ENCODE measurements around the gene OR2V1. TPM values are rescaled to one million over a fixed set of nuclear protein-coding genes. Genes with fewer than 3 reads are reported as not detected.
"Not testable (repeated sequence)": the region's sequence is repeated elsewhere in the genome, so short reads cannot be mapped to it uniquely, and the experiment has no call there.

Gene OR2V1
- total RNA-seq, 1 donor from 2014 or later = not detected

DNA sequence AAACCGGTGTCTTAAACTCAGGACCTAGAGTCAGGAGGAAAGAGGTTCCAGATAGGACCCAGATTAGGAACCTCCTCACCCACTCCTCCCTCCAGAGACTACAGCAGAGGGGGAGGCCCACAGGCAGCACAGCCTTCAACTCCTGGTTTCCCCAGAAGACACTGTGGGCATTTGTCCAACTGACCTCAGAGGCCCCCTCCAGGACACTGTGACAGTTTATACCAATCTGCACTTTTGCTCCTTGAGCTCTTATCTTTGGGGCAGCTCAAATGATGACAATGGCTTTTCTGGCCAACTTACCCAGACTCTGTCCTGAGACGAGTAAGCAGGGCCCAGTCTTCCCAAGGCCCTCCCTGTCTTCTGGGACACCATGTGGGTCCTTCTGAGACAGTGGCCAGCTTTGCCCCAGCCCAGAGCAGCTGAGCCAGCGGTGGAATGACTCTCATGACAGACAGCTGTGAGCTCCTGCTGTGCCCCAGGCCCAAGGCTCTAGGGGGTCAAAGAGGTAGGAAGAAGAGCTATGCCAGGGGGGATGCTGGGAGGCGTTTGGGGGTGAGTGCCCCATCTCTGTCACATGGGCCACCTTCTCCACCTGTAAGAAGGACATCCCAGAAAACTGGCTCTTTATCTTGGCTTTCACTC lies 30.7 kb upstream of the OR2V1 start:
- H3K36me3 Mint-ChIP-seq (ENCODE audit: low read depth) = no peaks in the 10 kb centered on the region
- DNase-seq (no peak), ATAC-seq (ENCODE audit: low read depth) (no peak)
- ChIA-PET CTCF (interaction anchor here (1.2 kb wide), 1 partner anchor 11 kb away, joined by 4 read pairs; no protein-coding TSS in a partner anchor), POLR2A (interaction anchor here (0.6 to 0.7 kb wide), 2 partner anchors 61 to 83 kb away, joined by 3 to 4 read pairs; no protein-coding TSS in a partner anchor)
- H3K27ac Mint-ChIP-seq = peak overlapping the region; percentile 53
- TF ChIP-seq, protein P1, sequence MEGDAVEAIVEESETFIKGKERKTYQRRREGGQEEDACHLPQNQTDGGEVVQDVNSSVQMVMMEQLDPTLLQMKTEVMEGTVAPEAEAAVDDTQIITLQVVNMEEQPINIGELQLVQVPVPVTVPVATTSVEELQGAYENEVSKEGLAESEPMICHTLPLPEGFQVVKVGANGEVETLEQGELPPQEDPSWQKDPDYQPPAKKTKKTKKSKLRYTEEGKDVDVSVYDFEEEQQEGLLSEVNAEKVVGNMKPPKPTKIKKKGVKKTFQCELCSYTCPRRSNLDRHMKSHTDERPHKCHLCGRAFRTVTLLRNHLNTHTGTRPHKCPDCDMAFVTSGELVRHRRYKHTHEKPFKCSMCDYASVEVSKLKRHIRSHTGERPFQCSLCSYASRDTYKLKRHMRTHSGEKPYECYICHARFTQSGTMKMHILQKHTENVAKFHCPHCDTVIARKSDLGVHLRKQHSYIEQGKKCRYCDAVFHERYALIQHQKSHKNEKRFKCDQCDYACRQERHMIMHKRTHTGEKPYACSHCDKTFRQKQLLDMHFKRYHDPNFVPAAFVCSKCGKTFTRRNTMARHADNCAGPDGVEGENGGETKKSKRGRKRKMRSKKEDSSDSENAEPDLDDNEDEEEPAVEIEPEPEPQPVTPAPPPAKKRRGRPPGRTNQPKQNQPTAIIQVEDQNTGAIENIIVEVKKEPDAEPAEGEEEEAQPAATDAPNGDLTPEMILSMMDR (IDR thresholded peaks at IDR 0.05) = no peak
- peak overlapping the region; percentile 75 for H3K4me3 Mint-ChIP-seq
- intact Hi-C loops (cut with micrococcal nuclease) = loop anchor here (5.0 kb wide), 2 partner anchors 101 to 359 kb away; partner anchors contain the start of genes MGAT1 and TRIM52
- H3K27me3 Mint-ChIP-seq = peaks cover 15% of the 10 kb centered on the region
- peaks cover 30% of the 10 kb centered on the region for H3K4me1 Mint-ChIP-seq
- peaks cover 5% of the 10 kb centered on the region for H3K9me3 Mint-ChIP-seq

DNA sequence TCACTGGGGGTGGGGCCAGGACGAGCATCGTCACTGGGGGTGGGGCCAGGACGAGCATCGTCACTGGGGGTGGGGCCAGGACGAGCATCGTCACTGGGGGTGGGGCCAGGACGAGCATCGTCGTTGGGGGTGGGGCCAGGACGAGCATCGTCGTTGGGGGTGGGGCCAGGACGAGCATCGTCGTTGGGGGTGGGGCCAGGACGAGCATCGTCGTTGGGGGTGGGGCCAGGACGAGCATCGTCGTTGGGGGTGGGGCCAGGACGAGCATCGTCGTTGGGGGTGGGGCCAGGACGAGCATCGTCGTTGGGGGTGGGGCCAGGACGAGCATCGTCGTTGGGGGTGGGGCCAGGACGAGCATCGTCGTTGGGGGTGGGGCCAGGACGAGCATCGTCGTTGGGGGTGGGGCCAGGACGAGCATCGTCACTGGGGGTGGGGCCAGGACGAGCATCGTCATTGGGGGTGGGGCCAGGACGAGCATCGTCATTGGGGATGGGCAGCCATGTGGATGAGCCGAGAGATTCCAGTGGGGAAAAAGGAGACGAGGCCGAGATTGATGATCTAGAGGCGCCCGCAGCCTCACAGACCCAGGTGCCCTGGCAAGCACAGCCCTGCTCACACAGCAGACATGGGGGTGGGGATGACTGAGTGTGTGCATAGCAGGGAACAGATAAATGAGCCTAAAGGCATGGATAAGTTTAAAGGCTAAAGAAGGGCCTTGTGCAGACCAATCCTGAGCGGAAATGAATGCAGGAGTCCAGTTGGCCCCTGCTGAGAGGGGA lies 30.0 kb upstream of the OR2V1 start:
- ATAC-seq (ENCODE audit: low read depth) (peak; percentile 23), DNase-seq (peak; percentile 42)
- H3K36me3 Mint-ChIP-seq (ENCODE audit: low read depth); H3K9me3 Mint-ChIP-seq: not testable (repeated sequence)
- peaks cover 10% of the 10 kb centered on the region for H3K27me3 Mint-ChIP-seq
- CTCF ChIA-PET = interaction anchor here (0.6 to 1.2 kb wide), 3 partner anchors 12 to 377 kb away, joined by 3 to 4 read pairs (median 3); no protein-coding TSS in a partner anchor
- H3K27ac Mint-ChIP-seq = peak overlapping the region; percentile 53
- H3K4me3 Mint-ChIP-seq = peak overlapping the region; percentile 75
- POLR2A ChIA-PET = interaction anchor here (0.7 to 1.1 kb wide), 2 partner anchors 63 to 83 kb away, joined by 3 read pairs; partner anchors contain the start of gene TRIM41
- intact Hi-C loops (cut with micrococcal nuclease) = loop anchor here (5.0 kb wide), 2 partner anchors 101 to 359 kb away; partner anchors contain the start of genes MGAT1 and TRIM52
- peaks cover 29% of the 10 kb centered on the region for H3K4me1 Mint-ChIP-seq

DNA sequence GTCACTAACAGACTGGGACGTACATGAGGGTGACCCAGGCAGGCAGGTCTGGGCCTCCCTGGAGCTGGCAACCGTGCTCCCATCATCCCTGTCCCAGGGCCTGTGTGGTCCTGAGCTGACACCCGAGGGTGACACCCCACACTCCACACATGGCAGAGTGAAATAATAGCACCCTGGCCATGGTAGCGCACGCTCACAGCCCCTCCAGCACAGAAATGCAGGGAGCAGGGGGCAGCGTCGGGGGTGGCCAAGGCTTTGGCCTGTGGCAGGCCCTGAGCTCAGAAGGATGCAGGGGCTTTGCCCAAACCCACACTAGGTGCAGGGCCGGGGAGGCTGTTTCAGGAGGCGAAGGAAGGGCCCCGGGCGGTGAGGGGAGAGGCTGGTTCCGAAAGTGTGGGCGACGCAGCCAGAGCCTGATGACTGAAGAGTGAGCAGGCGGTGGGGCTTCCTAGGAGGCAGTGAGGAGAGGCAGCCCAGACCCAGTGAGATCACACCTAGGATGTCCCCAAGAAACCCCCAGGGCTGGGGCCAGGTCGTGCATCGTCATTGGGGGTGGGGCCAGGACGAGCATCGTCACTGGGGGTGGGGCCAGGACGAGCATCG lies 29.3 kb upstream of the OR2V1 start:
- ChIA-PET POLR2A (interaction anchor here (0.7 to 1.1 kb wide), 3 partner anchors 63 to 356 kb away, joined by 3 read pairs; partner anchors contain the start of gene TRIM41), CTCF (interaction anchor here (0.6 to 1.0 kb wide), 3 partner anchors 9 to 376 kb away, joined by 3 read pairs; no protein-coding TSS in a partner anchor)
- Mint-ChIP-seq H3K4me3 (peak overlapping the region; percentile 73), H3K9me3 (peaks cover 4% of the 10 kb centered on the region), H3K36me3 (ENCODE audit: low read depth) (no peaks in the 10 kb centered on the region), H3K4me1 (peaks cover 29% of the 10 kb centered on the region), H3K27me3 (peaks cover 10% of the 10 kb centered on the region), H3K27ac (peak overlapping the region; percentile 80)
- TF ChIP-seq, protein P1 (IDR thresholded peaks at IDR 0.05) = no peak
- DNase-seq (peak; percentile 48), ATAC-seq (ENCODE audit: low read depth) (peak; percentile 84)
- intact Hi-C loops (cut with micrococcal nuclease) = loop anchor here (5.0 kb wide), 2 partner anchors 102 to 358 kb away; partner anchors contain the start of genes MGAT1 and TRIM52

DNA sequence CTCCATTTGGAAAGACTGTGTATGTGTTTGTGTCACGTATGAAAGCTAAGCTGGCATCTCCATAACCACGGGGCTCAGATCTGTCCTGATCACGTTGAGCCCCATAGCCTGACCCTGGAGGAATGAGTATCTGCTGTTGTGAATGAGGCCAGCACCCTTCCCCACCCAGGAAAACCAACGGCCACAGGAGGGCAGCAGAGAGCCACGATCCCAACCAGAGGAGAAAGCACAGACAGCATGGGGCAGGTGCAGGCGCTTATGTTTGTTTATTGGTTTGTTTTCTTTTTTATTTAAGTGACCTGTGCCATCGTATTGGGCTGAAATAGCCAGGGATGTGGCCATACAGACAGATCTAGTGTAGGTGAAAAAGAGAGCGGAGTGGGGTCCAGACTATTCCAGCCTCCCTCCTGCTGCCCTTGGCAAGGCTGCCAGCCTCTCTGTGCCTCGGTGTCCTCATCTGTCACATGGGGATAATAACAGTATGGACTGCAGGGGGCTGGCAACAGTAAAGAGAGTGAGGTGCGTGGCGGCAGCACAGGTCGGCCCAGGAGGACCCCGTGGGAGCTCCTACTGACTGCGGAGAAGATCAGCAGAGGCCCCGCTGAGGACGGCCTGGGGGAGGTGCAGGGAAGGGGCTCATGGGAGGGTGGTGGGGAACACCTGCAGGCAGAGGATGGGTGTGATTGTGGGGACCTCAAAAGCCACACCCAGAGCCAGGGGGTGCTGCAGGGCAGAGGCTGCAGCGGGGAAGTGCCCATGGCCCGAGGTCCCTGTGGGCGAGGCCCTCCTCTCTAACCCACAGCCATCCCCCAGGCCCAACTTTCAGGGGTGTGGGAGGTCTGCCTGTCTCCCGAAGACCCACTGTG lies 28.6 kb upstream of the OR2V1 start:
- peak overlapping the region; percentile 81 for H3K27ac Mint-ChIP-seq
- ChIA-PET POLR2A (interaction anchor here (0.7 to 1.1 kb wide), 3 partner anchors 64 to 356 kb away, joined by 3 read pairs; partner anchors contain the start of gene TRIM41), CTCF (interaction anchor here (0.7 to 1.0 kb wide), 2 partner anchors 9 to 375 kb away, joined by 3 read pairs; no protein-coding TSS in a partner anchor)
- intact Hi-C loops (cut with micrococcal nuclease) = loop anchor here (1.0 to 5.0 kb wide), 9 partner anchors 23 to 375 kb away; partner anchors contain the start of genes MGAT1, TRIM41, TRIM52 and ZFP62
- peak overlapping the region; percentile 75 for H3K4me3 Mint-ChIP-seq
- H3K36me3 Mint-ChIP-seq (ENCODE audit: low read depth) = no peaks in the 10 kb centered on the region
- TF ChIP-seq, protein P1 (IDR thresholded peaks at IDR 0.05) = no peak
- ATAC-seq (ENCODE audit: low read depth) = peak; percentile 74
- H3K4me1 Mint-ChIP-seq = peaks cover 29% of the 10 kb centered on the region
- peak; percentile 87 for DNase-seq
- peaks cover 10% of the 10 kb centered on the region for H3K27me3 Mint-ChIP-seq
- peaks cover 4% of the 10 kb centered on the region for H3K9me3 Mint-ChIP-seq
